Measurements from ENCODE around the gene FRMD4A. TPM values are rescaled to one million over a fixed set of nuclear protein-coding genes. Genes with fewer than 3 reads are reported as not detected.
"Not testable (repeated sequence)": the region's sequence is repeated elsewhere in the genome, so short reads cannot be mapped to it uniquely, and the experiment has no call there.

Gene FRMD4A
- total RNA-seq, 4 donors from 2014 or later = 4.0 to 12.7 (median 5.6) TPM

DNA sequence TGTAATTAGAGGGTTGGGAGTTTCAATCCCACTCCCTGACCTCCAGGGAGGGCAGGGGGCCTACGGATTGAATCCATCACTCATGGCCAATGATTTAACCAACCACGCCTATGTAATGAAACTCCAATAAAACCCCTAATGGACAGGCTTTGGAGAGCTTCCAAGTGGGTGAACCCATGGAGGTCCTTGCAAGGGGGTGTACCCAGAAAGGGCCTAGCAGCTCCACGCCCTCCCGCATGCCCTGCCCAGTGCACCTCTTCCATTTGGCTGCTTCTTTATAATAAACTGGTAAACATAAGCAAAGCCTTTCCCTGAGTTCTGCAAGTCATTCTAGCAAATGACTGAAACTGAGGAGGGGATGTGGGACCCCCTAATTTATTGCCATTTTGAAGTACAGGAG, 280.1 kb downstream of the FRMD4A start:
- 59 to 60% methylated on average over 2 to 4 of the region's 4 CpGs for WGBS, 2 donors (ENCODE audit: low coverage in 1 of 2)
- no peak for DNase-seq

DNA sequence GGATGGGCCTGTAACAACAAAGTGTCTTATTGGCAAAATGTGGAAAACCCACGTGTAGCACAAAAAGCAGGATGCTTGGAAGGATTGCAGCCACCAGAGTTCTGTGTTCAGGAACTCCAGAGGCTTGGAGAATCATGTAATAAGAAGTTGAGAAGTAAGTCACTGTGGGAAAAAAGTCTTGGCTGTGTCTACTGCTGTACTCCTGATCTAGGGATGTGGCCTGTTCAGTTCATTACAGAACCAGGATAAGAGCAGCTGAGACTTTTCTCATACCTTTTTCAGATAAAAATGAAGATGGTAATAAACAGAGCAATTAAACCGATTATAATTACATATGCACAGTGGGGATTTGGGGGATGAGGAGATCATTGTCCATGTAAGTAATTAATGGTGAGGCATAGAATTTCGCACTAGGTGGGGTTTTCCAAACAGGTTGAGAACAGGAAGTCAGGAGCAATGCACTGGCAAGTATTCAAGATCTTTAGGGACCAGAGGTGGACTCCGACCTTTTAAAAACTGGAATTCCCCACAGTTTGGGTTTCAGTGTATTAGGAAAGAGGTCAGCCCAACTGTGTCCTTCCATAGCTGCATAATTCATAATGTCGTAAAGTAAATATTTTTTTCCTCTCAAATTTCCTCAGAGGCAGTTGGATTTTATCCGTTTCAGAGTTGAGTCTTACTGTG, 281.7 kb downstream of the FRMD4A start:
- in situ Hi-C loops (cut with MboI; ENCODE audit: low pct_ligation_motif_present in 1 of 4, low pct_unique_long_range_greater_than_20kb in 1 of 4, low sequenced_read_pairs in 3 of 4) (no loop called here), intact Hi-C loops (cut with DNase I; ENCODE audit: low total_unique reads) (no loop called here)
- Histone ChIP-seq H3K27me3 (no peaks in the 10 kb centered on the region), H3K4me1 (peaks cover 0 to 4% (median 0%) of the 10 kb centered on the region in 4 donors), H3K4me3 (no peak overlapping the region), H3K27ac (no peak overlapping the region), H3K9me3 (no peaks in the 10 kb centered on the region), H3K36me3 (no peaks in the 10 kb centered on the region)
- WGBS, 2 donors (ENCODE audit: low coverage in 1 of 2) = 44 to 49% methylated on average over 5 to 6 of the region's 6 CpGs
- DNase-seq = no peak
- TF ChIP-seq, protein P1, sequence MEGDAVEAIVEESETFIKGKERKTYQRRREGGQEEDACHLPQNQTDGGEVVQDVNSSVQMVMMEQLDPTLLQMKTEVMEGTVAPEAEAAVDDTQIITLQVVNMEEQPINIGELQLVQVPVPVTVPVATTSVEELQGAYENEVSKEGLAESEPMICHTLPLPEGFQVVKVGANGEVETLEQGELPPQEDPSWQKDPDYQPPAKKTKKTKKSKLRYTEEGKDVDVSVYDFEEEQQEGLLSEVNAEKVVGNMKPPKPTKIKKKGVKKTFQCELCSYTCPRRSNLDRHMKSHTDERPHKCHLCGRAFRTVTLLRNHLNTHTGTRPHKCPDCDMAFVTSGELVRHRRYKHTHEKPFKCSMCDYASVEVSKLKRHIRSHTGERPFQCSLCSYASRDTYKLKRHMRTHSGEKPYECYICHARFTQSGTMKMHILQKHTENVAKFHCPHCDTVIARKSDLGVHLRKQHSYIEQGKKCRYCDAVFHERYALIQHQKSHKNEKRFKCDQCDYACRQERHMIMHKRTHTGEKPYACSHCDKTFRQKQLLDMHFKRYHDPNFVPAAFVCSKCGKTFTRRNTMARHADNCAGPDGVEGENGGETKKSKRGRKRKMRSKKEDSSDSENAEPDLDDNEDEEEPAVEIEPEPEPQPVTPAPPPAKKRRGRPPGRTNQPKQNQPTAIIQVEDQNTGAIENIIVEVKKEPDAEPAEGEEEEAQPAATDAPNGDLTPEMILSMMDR (IDR thresholded peaks at IDR 0.05) = no peak
- TF ChIP-seq EP300 (IDR thresholded peaks at IDR 0.05; ENCODE audit: low read depth) (no peak), POLR2A (IDR thresholded peaks at IDR 0.05) (no peak), POLR2AphosphoS5 (IDR thresholded peaks at IDR 0.05) (no peak)

More for the DNA sequence above, 280.1 kb downstream of the FRMD4A start:
- intact Hi-C loops (cut with DNase I; ENCODE audit: low total_unique reads) (no loop called here), in situ Hi-C loops (cut with MboI; ENCODE audit: low pct_ligation_motif_present in 1 of 4, low pct_unique_long_range_greater_than_20kb in 1 of 4, low sequenced_read_pairs in 3 of 4) (no loop called here)
- Histone ChIP-seq H3K4me1 (peaks cover 0 to 4% (median 0%) of the 10 kb centered on the region in 4 donors), H3K4me3 (no peak overlapping the region), H3K9me3 (no peaks in the 10 kb centered on the region), H3K27me3 (no peaks in the 10 kb centered on the region), H3K36me3 (no peaks in the 10 kb centered on the region), H3K27ac (no peak overlapping the region)
- no peak for TF ChIP-seq POLR2A (IDR thresholded peaks at IDR 0.05)
- TF ChIP-seq, protein P1 (IDR thresholded peaks at IDR 0.05) = no peak
- no peak for TF ChIP-seq EP300 (IDR thresholded peaks at IDR 0.05; ENCODE audit: low read depth)
- TF ChIP-seq POLR2AphosphoS5 (IDR thresholded peaks at IDR 0.05) = no peak

DNA sequence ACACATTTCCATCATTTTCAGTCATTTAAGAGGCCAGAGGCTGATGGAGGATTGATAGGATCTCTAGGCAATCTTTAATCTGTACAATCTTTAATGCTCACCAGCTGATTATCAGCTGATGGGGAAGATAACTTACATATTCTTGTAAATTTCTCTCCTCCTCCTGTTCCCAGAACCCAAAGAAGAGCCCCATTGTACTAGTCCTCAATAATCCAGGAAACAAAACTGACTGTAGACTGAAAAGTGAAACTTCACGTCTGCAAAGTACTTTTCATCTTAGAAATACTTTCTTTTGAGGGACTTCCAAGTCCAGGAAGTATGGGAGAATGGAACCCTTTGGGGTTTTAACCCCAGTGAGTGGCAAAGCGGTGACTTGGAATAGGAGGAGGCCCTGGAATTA, 283.3 kb downstream of the FRMD4A start:
- 20 to 66% methylated on average over 1 to 2 of the region's 2 CpGs for WGBS, 2 donors (ENCODE audit: low coverage in 1 of 2)
- no peak for DNase-seq
- no peaks in the 10 kb centered on the region for H3K27me3 ChIP-seq
- H3K4me1 ChIP-seq = peaks cover 0 to 4% (median 0%) of the 10 kb centered on the region in 4 donors
- in situ Hi-C loops (cut with MboI; ENCODE audit: low pct_ligation_motif_present in 1 of 4, low pct_unique_long_range_greater_than_20kb in 1 of 4, low sequenced_read_pairs in 3 of 4) = no loop called here
- TF ChIP-seq POLR2AphosphoS5 (IDR thresholded peaks at IDR 0.05) (no peak), EP300 (IDR thresholded peaks at IDR 0.05; ENCODE audit: low read depth) (no peak), POLR2A (IDR thresholded peaks at IDR 0.05) (no peak)
- TF ChIP-seq, protein P1 (IDR thresholded peaks at IDR 0.05) = no peak
- no peak overlapping the region for H3K4me3 ChIP-seq
- no peaks in the 10 kb centered on the region for H3K9me3 ChIP-seq
- H3K27ac ChIP-seq = no peak overlapping the region
- intact Hi-C loops (cut with DNase I; ENCODE audit: low total_unique reads) = no loop called here
- no peaks in the 10 kb centered on the region for H3K36me3 ChIP-seq

DNA sequence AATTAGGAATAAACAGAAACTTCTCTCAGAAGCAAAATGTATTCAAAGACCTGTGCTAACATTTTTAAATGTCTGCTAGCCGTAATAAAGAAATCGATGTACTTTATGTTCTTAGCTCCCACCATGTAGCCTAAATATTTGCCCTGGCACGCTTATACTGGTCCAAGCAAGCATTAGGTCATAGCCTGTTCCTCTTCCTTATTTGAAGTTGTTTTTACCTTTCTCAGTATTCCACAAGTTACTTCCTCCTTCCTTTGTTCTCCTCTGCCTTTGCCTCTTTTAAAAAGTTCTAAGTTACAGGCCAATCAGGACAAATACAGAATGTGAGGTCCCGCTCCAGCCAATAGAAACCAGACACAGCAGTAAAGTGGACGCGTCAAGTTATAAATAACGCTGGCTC, 288.7 kb downstream of the FRMD4A start:
- DNase-seq; in situ Hi-C loops (cut with MboI; ENCODE audit: low pct_ligation_motif_present in 1 of 4, low pct_unique_long_range_greater_than_20kb in 1 of 4, low sequenced_read_pairs in 3 of 4); H3K36me3 ChIP-seq; H3K4me3 ChIP-seq; H3K9me3 ChIP-seq; H3K27me3 ChIP-seq; intact Hi-C loops (cut with DNase I; ENCODE audit: low total_unique reads): not testable (repeated sequence)
- WGBS, 2 donors (ENCODE audit: low coverage in 1 of 2) = 67 to 78% methylated on average over 6 to 7 of the region's 7 CpGs
- Histone ChIP-seq H3K27ac (peak overlapping the region in 2 of 4 donors; percentile 62 to 66), H3K4me1 (peaks cover 0 to 12% (median 3%) of the 10 kb centered on the region in 4 donors)
